ENCODE results near the gene PRKCA. TPM values are rescaled to one million over a fixed set of nuclear protein-coding genes. Genes with fewer than 3 reads are reported as not detected.
"Not testable (repeated sequence)": the region's sequence is repeated elsewhere in the genome, so short reads cannot be mapped to it uniquely, and the experiment has no call there.

The PRKCA gene
- total and polyA plus RNA-seq, 2 donors = 15.6 to 24.4 TPM

DNA sequence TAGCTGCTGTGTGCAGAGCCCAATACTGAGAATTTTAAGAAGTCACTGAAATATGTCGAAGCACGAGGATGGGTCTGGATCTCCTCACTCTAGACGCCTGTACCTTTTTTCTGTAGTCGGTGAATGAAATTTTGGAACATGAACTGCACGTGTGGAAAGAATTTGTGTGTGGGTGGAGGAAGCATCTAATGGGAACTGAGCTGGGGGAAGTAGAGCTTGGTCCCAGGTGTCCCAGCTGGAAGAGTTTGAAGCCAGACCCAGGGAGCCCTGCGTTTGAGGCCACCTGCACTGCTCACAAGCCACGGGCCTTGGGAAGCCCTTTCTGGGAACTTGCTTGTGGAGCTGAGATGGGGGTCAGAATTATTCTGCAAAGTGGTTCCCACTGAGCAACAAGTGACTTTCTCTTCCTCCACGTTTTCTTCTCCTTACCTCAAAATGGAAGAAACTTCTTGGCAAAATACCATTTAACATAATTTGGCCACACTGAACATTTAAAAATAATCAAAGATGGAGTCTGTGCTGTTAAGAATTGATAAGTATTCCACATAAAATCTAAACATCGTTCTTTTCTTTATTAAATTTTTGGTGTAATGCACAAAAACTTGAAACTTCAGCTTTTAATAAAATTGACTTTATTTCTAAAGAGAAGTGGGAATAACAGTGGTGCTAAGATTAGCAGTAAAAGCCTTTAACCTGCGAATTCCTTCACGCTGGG is 163.8 kb downstream of the PRKCA start:
- Histone ChIP-seq H3K4me3 (ENCODE audit: low read depth, low read length) (no peak overlapping the region), H3K36me3 (ENCODE audit: insufficient read depth) (no peaks in the 10 kb centered on the region), H3K27ac (ENCODE audit: low read depth) (no peak overlapping the region), H3K4me1 (ENCODE audit: insufficient read depth) (peaks cover 1% of the 10 kb centered on the region)
- 71% methylated on average over 11 of the region's 11 CpGs for WGBS
- no peak for DNase-seq (ENCODE audit: extremely low spot score)

GRCh38 chr17:66466840-66467367 is 164.5 kb downstream of the PRKCA start:
- Histone ChIP-seq H3K4me1 (ENCODE audit: insufficient read depth) (peaks cover under 1% of the 10 kb centered on the region), H3K36me3 (ENCODE audit: insufficient read depth) (no peaks in the 10 kb centered on the region), H3K27ac (ENCODE audit: low read depth) (no peak overlapping the region), H3K4me3 (ENCODE audit: low read depth, low read length) (no peak overlapping the region)
- 25% methylated on average over 7 of the region's 7 CpGs for WGBS
- peak; percentile 35 for DNase-seq (ENCODE audit: extremely low spot score)

GRCh38 chr17:66467766-66468165 is 165.4 kb downstream of the PRKCA start:
- Histone ChIP-seq H3K4me3 (ENCODE audit: low read depth, low read length) (no peak overlapping the region), H3K27ac (ENCODE audit: low read depth) (no peak overlapping the region), H3K4me1 (ENCODE audit: insufficient read depth) (no peaks in the 10 kb centered on the region), H3K36me3 (ENCODE audit: insufficient read depth) (no peaks in the 10 kb centered on the region)
- DNase-seq (ENCODE audit: extremely low spot score) = no peak
- 75% methylated on average over 6 of the region's 6 CpGs for WGBS

DNA sequence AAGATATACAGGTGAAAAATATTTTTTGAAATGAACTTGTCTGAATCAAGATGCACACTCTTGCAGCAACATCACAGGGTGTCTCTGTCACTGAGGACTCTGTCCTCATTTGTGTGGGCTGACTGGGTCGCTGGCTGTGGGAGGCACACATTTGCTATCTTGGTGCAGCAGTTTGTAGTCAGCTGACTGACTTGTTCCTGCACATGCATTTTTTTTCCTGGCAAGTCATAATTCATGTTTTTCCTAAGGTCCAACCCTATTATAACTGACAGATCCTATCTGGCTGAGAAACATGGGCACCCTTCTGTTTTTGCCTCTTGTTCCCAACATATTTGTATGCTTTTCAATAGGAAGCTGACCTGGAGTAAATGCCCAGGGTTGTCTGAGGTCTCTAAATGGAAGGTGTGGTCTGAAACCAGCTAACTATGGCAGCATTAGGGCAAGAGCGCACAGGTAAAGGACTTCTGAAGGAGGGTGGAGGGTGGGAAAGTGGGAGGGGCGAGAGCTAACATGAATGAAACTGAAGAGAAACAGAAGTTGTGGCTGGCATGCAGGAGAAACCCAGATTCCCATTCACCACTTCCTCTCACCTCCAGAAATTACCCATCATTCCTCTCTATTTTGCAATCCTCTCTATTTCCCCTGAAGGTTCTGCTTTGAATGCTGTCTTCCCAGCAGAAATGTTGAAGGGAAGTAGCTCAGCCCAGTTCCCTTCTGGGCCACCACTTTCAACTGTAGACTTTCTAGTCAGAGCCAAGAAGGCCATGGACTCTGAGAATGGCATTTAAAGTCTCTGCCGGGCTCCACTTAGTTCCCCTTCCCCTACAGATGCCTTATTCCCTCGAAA is 166.1 kb downstream of the PRKCA start:
- WGBS = 66% methylated on average over 5 of the region's 5 CpGs
- no peaks in the 10 kb centered on the region for H3K36me3 ChIP-seq (ENCODE audit: insufficient read depth)
- no peak overlapping the region for H3K27ac ChIP-seq (ENCODE audit: low read depth)
- DNase-seq (ENCODE audit: extremely low spot score) = no peak
- no peak overlapping the region for H3K4me3 ChIP-seq (ENCODE audit: low read depth, low read length)
- no peaks in the 10 kb centered on the region for H3K4me1 ChIP-seq (ENCODE audit: insufficient read depth)

DNA sequence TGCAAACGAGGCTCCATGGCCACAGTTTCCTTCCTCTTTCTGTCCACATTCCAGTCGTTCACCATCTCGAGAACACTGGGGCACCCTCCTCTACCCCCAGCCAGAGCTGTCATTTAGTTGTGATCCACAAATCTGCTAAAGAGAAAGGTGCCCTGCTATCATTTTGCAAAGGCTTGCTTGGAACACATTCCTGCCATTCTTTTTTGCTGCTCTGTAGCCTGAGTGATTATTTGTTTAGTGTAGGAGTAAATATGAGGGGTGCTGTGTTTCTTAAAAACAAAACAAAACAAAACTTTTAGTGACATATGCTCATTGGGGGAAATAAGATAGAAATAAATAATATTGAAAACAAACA is 166.7 kb downstream of the PRKCA start:
- Histone ChIP-seq H3K4me1 (ENCODE audit: insufficient read depth) (no peaks in the 10 kb centered on the region), H3K27ac (ENCODE audit: low read depth) (no peak overlapping the region), H3K4me3 (ENCODE audit: low read depth, low read length) (no peak overlapping the region), H3K36me3 (ENCODE audit: insufficient read depth) (no peaks in the 10 kb centered on the region)
- no peak for DNase-seq (ENCODE audit: extremely low spot score)
- WGBS = 48% methylated on average over 3 of the region's 3 CpGs

DNA sequence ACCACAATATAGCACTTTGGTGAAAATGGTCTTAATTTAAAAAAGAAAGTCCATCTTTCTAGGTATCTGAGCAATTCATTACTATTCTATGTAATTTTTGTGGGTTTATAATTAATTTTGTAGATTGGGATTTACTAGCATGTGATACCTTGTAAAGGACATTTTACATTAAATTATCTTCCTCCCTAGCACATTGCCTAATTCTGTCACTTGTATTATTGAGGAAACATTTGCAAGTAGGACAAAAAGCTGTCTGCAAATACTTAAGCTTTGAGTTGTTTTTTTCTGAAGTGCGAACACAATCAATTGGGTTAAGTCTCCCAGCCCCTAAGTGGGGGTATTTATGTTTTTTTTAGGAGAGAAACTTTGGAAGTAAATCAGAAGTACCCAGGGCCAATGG is 167.0 kb downstream of the PRKCA start:
- Histone ChIP-seq H3K4me1 (ENCODE audit: insufficient read depth) (no peaks in the 10 kb centered on the region), H3K27ac (ENCODE audit: low read depth) (no peak overlapping the region), H3K36me3 (ENCODE audit: insufficient read depth) (no peaks in the 10 kb centered on the region), H3K4me3 (ENCODE audit: low read depth, low read length) (no peak overlapping the region)
- 51% methylated on average over 1 of the region's 1 CpG for WGBS
- DNase-seq (ENCODE audit: extremely low spot score) = no peak

DNA sequence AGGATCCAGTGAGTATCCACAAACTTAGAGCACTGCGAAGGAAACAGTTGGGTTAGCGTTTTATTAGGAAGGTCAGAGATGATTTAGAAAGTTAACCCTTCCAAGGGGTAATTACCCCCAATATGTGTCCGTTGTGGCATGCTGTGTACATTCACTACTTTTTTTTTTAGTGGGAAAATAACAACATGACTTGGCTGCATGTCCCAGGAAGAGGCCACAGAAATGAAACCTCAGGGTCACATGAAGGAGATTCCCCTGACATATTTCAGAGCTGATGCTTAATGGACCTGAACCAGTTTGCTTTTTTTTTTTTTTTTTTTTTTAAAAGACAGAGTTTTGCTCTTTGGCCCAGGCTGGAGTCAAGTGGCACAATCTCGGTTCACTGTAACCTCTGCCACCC is 167.5 kb downstream of the PRKCA start:
- no peak for DNase-seq (ENCODE audit: extremely low spot score)
- Histone ChIP-seq H3K4me1 (ENCODE audit: insufficient read depth) (no peaks in the 10 kb centered on the region), H3K27ac (ENCODE audit: low read depth) (no peak overlapping the region), H3K4me3 (ENCODE audit: low read depth, low read length) (no peak overlapping the region), H3K36me3 (ENCODE audit: insufficient read depth) (no peaks in the 10 kb centered on the region)
- 43% methylated on average over 4 of the region's 4 CpGs for WGBS

DNA sequence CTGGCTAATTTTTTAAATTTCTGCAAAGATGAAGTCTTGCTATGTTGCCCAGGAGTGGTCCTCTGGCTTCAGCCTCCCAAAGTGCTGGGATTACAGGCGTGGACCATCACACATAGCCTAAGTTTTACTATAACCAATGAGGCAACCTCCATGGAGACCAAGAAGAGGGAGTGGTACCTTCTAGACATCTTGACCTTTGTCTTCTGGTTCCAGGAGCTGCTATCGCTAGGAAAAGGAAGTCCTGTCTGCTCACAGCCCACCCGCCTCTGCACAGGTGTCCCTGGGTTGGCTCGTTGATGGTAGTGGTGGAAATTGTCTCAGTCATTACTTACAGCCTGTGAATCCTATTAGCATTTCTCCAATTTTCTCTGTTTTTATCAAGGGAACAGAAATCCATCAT is 169.7 kb downstream of the PRKCA start:
- H3K4me1 ChIP-seq (ENCODE audit: insufficient read depth) = no peaks in the 10 kb centered on the region

DNA sequence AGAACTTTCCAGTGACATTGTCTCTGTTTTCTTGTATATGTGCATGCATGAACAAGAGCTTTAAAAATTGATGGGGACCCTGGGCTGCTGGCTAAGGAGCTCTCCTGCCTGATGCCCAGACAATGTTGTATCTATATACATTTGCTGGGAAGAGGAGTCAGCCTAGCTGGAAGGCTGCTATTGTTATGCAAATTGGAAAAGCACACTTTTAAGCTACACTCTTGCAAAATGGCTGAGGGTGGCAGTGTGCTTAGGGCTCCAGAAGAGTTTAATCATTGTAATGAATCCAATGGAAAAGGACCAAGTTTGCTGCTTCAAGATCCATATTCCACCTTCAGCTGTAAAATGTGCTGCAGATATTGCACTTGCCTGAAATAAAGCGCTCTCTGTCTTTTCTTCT is 171.8 kb downstream of the PRKCA start:
- no peaks in the 10 kb centered on the region for H3K36me3 ChIP-seq (ENCODE audit: insufficient read depth)
- DNase-seq (ENCODE audit: extremely low spot score) = no peak
- H3K4me1 ChIP-seq (ENCODE audit: insufficient read depth) = no peaks in the 10 kb centered on the region
- H3K27ac ChIP-seq (ENCODE audit: low read depth) = no peak overlapping the region
- H3K4me3 ChIP-seq (ENCODE audit: low read depth, low read length) = no peak overlapping the region
- 97% methylated on average over 1 of the region's 1 CpG for WGBS

More for the DNA sequence above, 169.7 kb downstream of the PRKCA start:
- 94% methylated on average over 4 of the region's 4 CpGs for WGBS
- no peak for DNase-seq (ENCODE audit: extremely low spot score)
- Histone ChIP-seq H3K36me3 (ENCODE audit: insufficient read depth) (no peaks in the 10 kb centered on the region), H3K4me3 (ENCODE audit: low read depth, low read length) (no peak overlapping the region), H3K27ac (ENCODE audit: low read depth) (no peak overlapping the region)

- no peak for DNase-seq (ENCODE audit: extremely low spot score)
- 90% methylated on average over 8 of the region's 8 CpGs for WGBS
These were observed 172.5 kb downstream of the PRKCA start for GRCh38 chr17:66474806-66475497.

DNA sequence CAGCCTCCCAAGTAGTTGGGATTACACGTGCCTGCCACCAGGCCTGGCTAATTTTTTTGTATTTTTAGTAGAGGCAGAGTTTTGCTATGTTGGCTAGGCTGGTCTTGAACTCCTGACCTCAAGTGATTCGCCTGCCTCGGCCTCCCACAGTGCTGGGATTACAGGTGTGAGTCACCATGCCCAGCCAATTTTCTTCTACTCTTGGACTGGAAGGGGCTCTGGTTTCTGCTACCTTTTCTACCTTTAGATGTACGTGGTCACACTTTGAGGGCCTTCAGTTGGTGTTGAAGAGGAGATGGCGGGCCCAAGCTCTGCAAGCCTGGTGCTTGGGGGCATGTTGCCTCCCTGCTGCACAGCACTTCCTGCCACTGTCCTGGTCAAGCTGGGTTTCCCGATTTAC is 173.6 kb downstream of the PRKCA start:
- no peaks in the 10 kb centered on the region for H3K4me1 ChIP-seq (ENCODE audit: insufficient read depth)
- no peaks in the 10 kb centered on the region for H3K36me3 ChIP-seq (ENCODE audit: insufficient read depth)
- WGBS = 94% methylated on average over 6 of the region's 6 CpGs
- no peak overlapping the region for H3K4me3 ChIP-seq (ENCODE audit: low read depth, low read length)
- H3K27ac ChIP-seq (ENCODE audit: low read depth) = no peak overlapping the region
- DNase-seq (ENCODE audit: extremely low spot score) = no peak

More at GRCh38 chr17:66474806-66475497, 172.5 kb downstream of the PRKCA start:
- Histone ChIP-seq H3K4me3 (ENCODE audit: low read depth, low read length) (no peak overlapping the region), H3K4me1 (ENCODE audit: insufficient read depth) (no peaks in the 10 kb centered on the region), H3K36me3 (ENCODE audit: insufficient read depth) (no peaks in the 10 kb centered on the region), H3K27ac (ENCODE audit: low read depth) (no peak overlapping the region)

DNA sequence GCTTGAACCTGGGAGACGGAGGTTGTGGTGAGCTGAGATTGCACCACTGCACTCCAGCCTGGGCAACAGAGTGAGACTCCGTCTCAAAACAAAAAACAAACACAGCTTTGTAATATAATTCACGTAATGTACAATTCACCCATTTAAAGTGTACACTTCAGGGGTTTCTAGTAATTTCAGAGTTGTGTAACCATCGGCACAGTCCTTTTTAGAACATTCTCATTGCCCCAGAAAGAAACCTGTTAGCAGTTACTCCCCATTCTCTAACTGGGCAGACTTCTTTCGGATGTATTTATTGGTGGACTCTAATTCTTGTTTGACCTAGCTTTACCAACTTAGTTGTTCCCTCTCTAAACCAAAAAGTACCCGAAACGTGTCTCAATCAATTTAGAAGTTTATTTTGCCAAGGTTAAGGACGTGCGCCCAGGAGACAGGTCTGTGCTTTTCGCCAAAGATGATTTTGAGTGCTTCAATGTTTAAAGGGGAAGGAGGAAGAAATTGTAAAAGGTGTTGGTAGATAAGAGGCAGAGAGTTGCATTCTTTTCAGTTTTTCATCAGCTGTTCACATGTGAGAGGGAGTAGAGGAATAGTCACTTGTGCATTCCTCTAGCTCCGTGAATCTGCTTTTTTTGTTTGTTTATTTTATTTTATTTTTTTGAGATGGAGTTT is 175.3 kb downstream of the PRKCA start:
- no peak overlapping the region for H3K4me3 ChIP-seq (ENCODE audit: low read depth, low read length)
- no peaks in the 10 kb centered on the region for H3K36me3 ChIP-seq (ENCODE audit: insufficient read depth)
- WGBS = 92% methylated on average over 11 of the region's 11 CpGs
- DNase-seq (ENCODE audit: extremely low spot score) = no peak
- H3K27ac ChIP-seq (ENCODE audit: low read depth) = no peak overlapping the region
- no peaks in the 10 kb centered on the region for H3K4me1 ChIP-seq (ENCODE audit: insufficient read depth)

DNA sequence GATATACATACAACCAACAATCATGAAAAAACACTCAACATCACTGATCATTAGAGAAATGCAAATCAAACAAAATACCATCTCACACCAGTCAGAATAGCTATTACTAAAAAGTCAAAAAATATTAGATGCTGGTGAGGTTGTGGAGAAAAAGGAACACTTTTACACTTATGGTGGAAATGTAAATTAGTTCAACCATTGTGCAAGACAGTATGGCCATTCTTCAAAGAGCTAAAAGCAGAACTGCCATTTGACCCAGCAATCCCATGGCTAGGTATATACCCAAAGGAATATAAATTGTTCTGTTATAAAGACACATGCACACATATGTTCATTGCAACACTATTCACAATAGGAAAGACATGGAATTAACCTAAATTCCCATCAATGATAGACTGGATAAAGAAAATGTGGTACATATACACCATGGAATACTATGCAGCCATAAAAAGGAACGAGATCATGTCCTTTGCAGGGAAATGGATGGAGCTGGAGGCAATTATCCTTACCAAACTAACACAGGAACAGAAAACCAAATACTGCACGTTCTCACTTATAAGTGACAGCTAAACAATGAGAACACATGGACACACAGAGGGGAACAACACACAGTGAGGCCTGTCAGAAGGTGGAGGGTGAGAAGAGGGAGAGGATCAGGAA is 176.9 kb downstream of the PRKCA start:
- not testable (repeated sequence) for DNase-seq (ENCODE audit: extremely low spot score); H3K4me1 ChIP-seq (ENCODE audit: insufficient read depth); H3K4me3 ChIP-seq (ENCODE audit: low read depth, low read length); H3K36me3 ChIP-seq (ENCODE audit: insufficient read depth); H3K27ac ChIP-seq (ENCODE audit: low read depth)
- WGBS = 97% methylated on average over 2 of the region's 2 CpGs
